Lower leg skin (tissue), 3 donors: ENCODE measurements around the gene CYP26C1.

Experiments used
- CTCF ChIP-seq, 3 donors: fragments of 450-650 bp; IDR thresholded peaks; one replicate each; pipeline ENCODE4 v1.5.1; 2016; ENCODE audit warnings: antibody characterized with exemption in 3 of 3, mild to moderate bottlenecking in 3 of 3, moderate library complexity in 2 of 3
- POLR2A ChIP-seq, 2 donors: fragments of 450-650 bp; IDR thresholded peaks; one replicate each; pipeline ENCODE4 v1.6.1; 2016 to 2017; ENCODE audit warnings: antibody characterized with exemption in 2 of 2, mild to moderate bottlenecking in 1 of 2, moderate library complexity in 1 of 2

GRCh38 chr10:93034426-93034825, 26.2 kb upstream of the CYP26C1 start:
- TF ChIP-seq CTCF (IDR thresholded peaks at IDR 0.05) (no peak), POLR2A (IDR thresholded peaks at IDR 0.05) (no peak)
